Natural killer cell (primary cell): Measurements from ENCODE around the gene FRY. TPM values are rescaled to one million over a fixed set of nuclear protein-coding genes. Genes with fewer than 3 reads are reported as not detected.

Experiments
- ATAC-seq, 3 donors: fragments of 150-1000 bp in 2 of 3; fragments of 200-7000 bp in 1 of 3; cut with Tn5 transposase; 1 replicate in 1 of 3; 2 replicates in 2 of 3; pipeline ENCODE4 v1.10.0; 2021; ENCODE audit warnings: mild to moderate bottlenecking in 2 of 3, moderate library complexity in 2 of 3
- DNase-seq, 2 donors: peaks; one replicate each; pipeline versions ENCODE4 v3.0.0 to v3.0.0-alpha.2; 2013 to 2021; ENCODE audit warnings: mixed read lengths in 1 of 2
- H3K27ac ChIP-seq: one replicate; pipeline ENCODE4 v1.5.1; 2013; ENCODE audit warnings: mild to moderate bottlenecking, low read length
- H3K27me3 ChIP-seq: one replicate; pipeline ENCODE4 v1.6.1; 2013; ENCODE audit warnings: low read length; ENCODE audit not compliant: control insufficient read depth, insufficient read depth
- H3K36me3 ChIP-seq: one replicate; pipeline ENCODE4 v1.6.1; 2013; ENCODE audit warnings: low read length; ENCODE audit not compliant: control insufficient read depth, insufficient read depth
- H3K4me1 ChIP-seq: one replicate; pipeline ENCODE4 v1.6.1; 2013; ENCODE audit warnings: low read length; ENCODE audit not compliant: control insufficient read depth, insufficient read depth
- H3K4me3 ChIP-seq: one replicate; pipeline ENCODE4 v1.5.1; 2013; ENCODE audit warnings: low read length
- H3K9me3 ChIP-seq: one replicate; pipeline ENCODE4 v1.6.1; 2013; ENCODE audit warnings: low read length; ENCODE audit not compliant: control insufficient read depth, insufficient read depth
- H3K27ac Mint-ChIP-seq, 2 donors: one replicate each; pipeline ENCODE4 v1.8.0; 2022; ENCODE audit warnings: mild to moderate bottlenecking in 2 of 2, mixed read lengths in 2 of 2, moderate library complexity in 1 of 2
- H3K27me3 Mint-ChIP-seq, 2 donors: one replicate each; pipeline ENCODE4 v1.8.0; 2022; ENCODE audit warnings: low read depth in 2 of 2, mixed read lengths in 2 of 2
- H3K36me3 Mint-ChIP-seq: one replicate; pipeline ENCODE4 v1.8.0; 2022; ENCODE audit warnings: mixed read lengths
- H3K4me1 Mint-ChIP-seq, 2 donors: one replicate each; pipeline ENCODE4 v1.8.0; 2022; ENCODE audit warnings: mixed read lengths in 2 of 2
- H3K4me3 Mint-ChIP-seq: one replicate; pipeline ENCODE4 v1.8.0; 2022; ENCODE audit warnings: mild to moderate bottlenecking, moderate library complexity, mixed read lengths
- H3K9me3 Mint-ChIP-seq, 2 donors: one replicate each; pipeline ENCODE4 v1.8.0; 2022; ENCODE audit warnings: mixed read lengths in 2 of 2
- CTCF ChIP-seq: fragments of 200-600 bp; IDR thresholded peaks from one replicate; pipeline ENCODE4 v1.8.0; 2022; ENCODE audit warnings: antibody characterized with exemption
- WGBS: methylation state at CpG from one replicate; pipeline ENCODE4 v1.1.7; 2013; ENCODE audit warnings: missing lambda C conversion rate; ENCODE audit not compliant: insufficient coverage; 5-methylcytosine and 5-hydroxymethylcytosine counted together
- intact Hi-C: fragments of 100-400 bp; cut with micrococcal nuclease; formaldehyde crosslinking; loops from one replicate; pipeline ENCODE4 v1.14.2; 2022
- total RNA-seq, 4 donors: library from RNA; stranded (reverse); fragments of 120-200 nt in 1 of 4; gene quantifications; one replicate each; pipeline versions ENCODE4 v1.2.3 to v1.2.4, GENCODE V29; 2013 to 2022

FRY gene
- total RNA-seq, 3 donors from 2014 or later (not counting 1 experiment from before 2014, with no cell fraction given), result 25.1 to 52.1 (median 27.4) TPM

DNA sequence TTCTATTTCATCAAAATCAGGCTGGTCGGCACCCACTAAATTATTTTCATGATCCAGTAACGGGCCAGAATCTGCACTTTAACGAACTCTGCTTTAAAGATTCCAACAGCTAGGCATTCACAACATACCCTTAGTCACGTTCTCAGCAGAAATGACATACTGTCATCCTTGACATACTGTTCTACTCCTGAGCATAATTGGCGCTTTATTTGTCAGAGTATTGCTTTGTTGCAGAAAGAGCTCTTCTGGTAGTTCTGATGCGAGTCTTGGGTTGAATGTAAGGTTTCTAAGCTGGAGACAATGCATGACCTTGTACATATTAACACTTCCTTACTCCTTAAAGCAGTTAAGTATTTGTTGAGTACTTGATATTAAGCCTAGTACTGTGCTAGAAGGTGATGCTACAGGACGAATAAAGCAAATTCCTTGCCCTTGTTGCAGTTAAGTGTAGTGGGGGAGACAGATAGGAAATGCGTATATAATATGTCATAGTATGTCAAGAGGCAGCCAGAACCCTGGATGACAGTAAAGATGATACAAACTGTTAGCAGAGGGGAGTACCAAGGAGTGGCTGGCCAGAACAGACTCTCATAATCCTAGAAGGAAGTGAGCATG lies 32.2 kb downstream of the FRY start:
- Histone ChIP-seq H3K9me3 (no peaks in the 10 kb centered on the region), H3K36me3 (no peaks in the 10 kb centered on the region), H3K27me3 (no peaks in the 10 kb centered on the region), H3K4me1 (no peaks in the 10 kb centered on the region), H3K27ac (no peak overlapping the region), H3K4me3 (no peak overlapping the region)
- Mint-ChIP-seq H3K36me3 (no peaks in the 10 kb centered on the region), H3K27ac (no peak overlapping the region), H3K9me3 (no peaks in the 10 kb centered on the region), H3K4me3 (no peak overlapping the region), H3K27me3 (no peaks in the 10 kb centered on the region), H3K4me1 (peaks cover 6 to 17% of the 10 kb centered on the region in 2 donors)
- no peak for TF ChIP-seq CTCF
- DNase-seq (no peak), ATAC-seq (no peak)
- intact Hi-C loops, result no loop called here
- WGBS, result 95% methylated on average over 7 of the region's 8 CpGs

- Mint-ChIP-seq H3K27me3 (no peaks in the 10 kb centered on the region), H3K4me1 (peaks cover 0 to 12% of the 10 kb centered on the region in 2 donors), H3K4me3 (no peak overlapping the region), H3K9me3 (no peaks in the 10 kb centered on the region), H3K36me3 (no peaks in the 10 kb centered on the region), H3K27ac (no peak overlapping the region)
- DNase-seq (no peak), ATAC-seq (no peak)
- H3K27ac ChIP-seq, result no peak overlapping the region
- intact Hi-C loops, result no loop called here
- no peaks in the 10 kb centered on the region for H3K4me1 ChIP-seq
- WGBS, result 96% methylated on average over 6 of the region's 6 CpGs
- no peak for TF ChIP-seq CTCF
- H3K36me3 ChIP-seq, result no peaks in the 10 kb centered on the region
- H3K4me3 ChIP-seq, result no peak overlapping the region
- H3K9me3 ChIP-seq, result no peaks in the 10 kb centered on the region
- H3K27me3 ChIP-seq, result no peaks in the 10 kb centered on the region
These were observed 35.8 kb downstream of the FRY start for GRCh38 chr13:32067149-32067961.

- Histone ChIP-seq H3K27ac (no peak overlapping the region), H3K4me3 (no peak overlapping the region), H3K27me3 (no peaks in the 10 kb centered on the region), H3K4me1 (no peaks in the 10 kb centered on the region), H3K9me3 (no peaks in the 10 kb centered on the region), H3K36me3 (no peaks in the 10 kb centered on the region)
- ATAC-seq (no peak), DNase-seq (no peak)
- intact Hi-C loops, result no loop called here
- WGBS, result 90% methylated on average over 5 of the region's 5 CpGs
- Mint-ChIP-seq H3K4me1 (peaks cover 0 to 12% of the 10 kb centered on the region in 2 donors), H3K27me3 (no peaks in the 10 kb centered on the region), H3K36me3 (no peaks in the 10 kb centered on the region), H3K27ac (no peak overlapping the region), H3K9me3 (no peaks in the 10 kb centered on the region), H3K4me3 (no peak overlapping the region)
- TF ChIP-seq CTCF, result no peak
These were observed 36.7 kb downstream of the FRY start for GRCh38 chr13:32068255-32068654.
